Endothelial cell (in vitro differentiated cells): ENCODE data around the gene SMC6. TPM values are rescaled to one million over a fixed set of nuclear protein-coding genes. Genes with fewer than 3 reads are reported as not detected.

Experiments
- DNase-seq: peaks from one replicate; pipeline ENCODE4 v3.0.0; 2021; ENCODE audit warnings: low spot score
- H3K27ac Mint-ChIP-seq: one replicate; pipeline ENCODE4 v1.8.0; 2021; ENCODE audit warnings: mixed read lengths, inconsistent platforms; ENCODE audit not compliant: unreplicated experiment
- H3K27me3 Mint-ChIP-seq: one replicate; pipeline ENCODE4 v1.8.0; 2021; ENCODE audit warnings: mild to moderate bottlenecking, moderate library complexity, mixed read lengths, inconsistent platforms; ENCODE audit not compliant: unreplicated experiment
- H3K36me3 Mint-ChIP-seq: one replicate; pipeline ENCODE4 v1.8.0; 2021; ENCODE audit warnings: mild to moderate bottlenecking, low read depth, mixed read lengths, inconsistent platforms; ENCODE audit not compliant: unreplicated experiment
- H3K4me1 Mint-ChIP-seq: one replicate; pipeline ENCODE4 v1.8.0; 2021; ENCODE audit warnings: mild to moderate bottlenecking, mixed read lengths, inconsistent platforms; ENCODE audit not compliant: unreplicated experiment
- H3K4me3 Mint-ChIP-seq: one replicate; pipeline ENCODE4 v1.8.0; 2021; ENCODE audit warnings: mild to moderate bottlenecking, mixed read lengths, inconsistent platforms; ENCODE audit not compliant: unreplicated experiment
- H3K9me3 Mint-ChIP-seq: one replicate; pipeline ENCODE4 v1.8.0; 2021; ENCODE audit warnings: mixed read lengths, inconsistent platforms; ENCODE audit not compliant: unreplicated experiment
- CTCF ChIP-seq: fragments of 200-600 bp; sonication (generic); IDR thresholded peaks from one replicate; pipeline ENCODE4 v1.5.0; 2021; ENCODE audit warnings: antibody characterized with exemption; ENCODE audit not compliant: unreplicated experiment
- total RNA-seq: library from RNA; stranded (reverse); fragmentation: NEBNext Ultra II Directional; extraction: Animal tissue kit (Norgen Biotek cat#: 25700); gene quantifications from one replicate; pipeline ENCODE4 v1.2.1, GENCODE V29; 2021; ENCODE audit not compliant: unreplicated experiment

The SMC6 gene
- total RNA-seq, 1 donor from 2014 or later: 28.8 TPM

DNA sequence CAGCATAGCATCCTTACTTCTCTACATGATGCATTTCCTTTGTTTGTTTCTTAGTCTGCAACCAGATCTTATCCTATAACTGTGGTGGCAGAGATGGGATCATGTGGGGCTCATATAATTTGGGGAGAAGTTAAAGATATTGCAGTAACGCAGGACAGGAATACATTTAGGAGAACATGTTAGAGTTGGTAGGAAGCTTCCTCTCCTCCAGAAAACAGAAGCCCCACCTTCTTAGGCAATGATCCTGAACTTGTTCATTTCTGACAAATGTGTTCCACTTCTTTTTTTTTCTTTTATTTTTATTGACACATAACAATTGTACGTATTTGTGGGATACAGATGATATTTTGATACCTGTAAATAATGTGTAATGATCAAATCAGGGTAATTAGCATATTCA lies 113.2 kb downstream of the SMC6 start:
- H3K27me3 Mint-ChIP-seq: peaks cover 12% of the 10 kb centered on the region
- peaks cover 2% of the 10 kb centered on the region for H3K4me1 Mint-ChIP-seq
- H3K36me3 Mint-ChIP-seq: peaks cover 4% of the 10 kb centered on the region
- no peak for DNase-seq
- H3K4me3 Mint-ChIP-seq: no peak overlapping the region
- TF ChIP-seq CTCF: no peak
- no peak overlapping the region for H3K27ac Mint-ChIP-seq
- H3K9me3 Mint-ChIP-seq: no peaks in the 10 kb centered on the region

- Mint-ChIP-seq H3K4me1 (peaks cover 5% of the 10 kb centered on the region), H3K4me3 (no peak overlapping the region), H3K9me3 (no peaks in the 10 kb centered on the region), H3K27me3 (peaks cover 9% of the 10 kb centered on the region), H3K27ac (no peak overlapping the region), H3K36me3 (peaks cover 4% of the 10 kb centered on the region)
- no peak for TF ChIP-seq CTCF
- DNase-seq: no peak
These were observed 115.3 kb downstream of the SMC6 start for GRCh38 chr2:17638196-17638743.

GRCh38 chr2:17637131-17637906 lies 116.3 kb downstream of the SMC6 start:
- no peak for TF ChIP-seq CTCF
- Mint-ChIP-seq H3K27ac (no peak overlapping the region), H3K4me3 (no peak overlapping the region), H3K36me3 (no peaks in the 10 kb centered on the region), H3K27me3 (peaks cover 9% of the 10 kb centered on the region), H3K4me1 (peaks cover 5% of the 10 kb centered on the region), H3K9me3 (no peaks in the 10 kb centered on the region)
- DNase-seq: no peak

- peaks cover 6% of the 10 kb centered on the region for H3K27me3 Mint-ChIP-seq
- DNase-seq: no peak
- H3K27ac Mint-ChIP-seq: no peak overlapping the region
- H3K36me3 Mint-ChIP-seq: no peaks in the 10 kb centered on the region
- TF ChIP-seq CTCF: no peak
- H3K4me3 Mint-ChIP-seq: no peak overlapping the region
- peaks cover 5% of the 10 kb centered on the region for H3K4me1 Mint-ChIP-seq
- no peaks in the 10 kb centered on the region for H3K9me3 Mint-ChIP-seq
These were observed 117.4 kb downstream of the SMC6 start for GRCh38 chr2:17636257-17636656.

- Mint-ChIP-seq H3K4me1 (peaks cover 5% of the 10 kb centered on the region), H3K27ac (no peak overlapping the region), H3K27me3 (peaks cover 6% of the 10 kb centered on the region), H3K9me3 (no peaks in the 10 kb centered on the region), H3K4me3 (no peak overlapping the region), H3K36me3 (no peaks in the 10 kb centered on the region)
- no peak for DNase-seq
- TF ChIP-seq CTCF: no peak
These were observed 118.6 kb downstream of the SMC6 start for GRCh38 chr2:17634997-17635396.
